HG03103 (cell line): ENCODE results near the gene FAM200C.

Experiments used
- ATAC-seq: cut with Tn5 transposase; IDR thresholded peaks from one replicate; pipeline ENCODE4 v1.9.1; 2021; ENCODE audit warnings: low read depth; ENCODE audit not compliant: unreplicated experiment

FAM200C gene

GRCh38 chr5:160369990-160370712, 29.7 kb downstream of the FAM200C start, which contains the start of gene C1QTNF2:
Gene C1QTNF2, minus strand, starts transcription at chr5:160370626. Its CDS starts 15,615 bp downstream, at chr5:160355011.
- ATAC-seq: no peak

DNA sequence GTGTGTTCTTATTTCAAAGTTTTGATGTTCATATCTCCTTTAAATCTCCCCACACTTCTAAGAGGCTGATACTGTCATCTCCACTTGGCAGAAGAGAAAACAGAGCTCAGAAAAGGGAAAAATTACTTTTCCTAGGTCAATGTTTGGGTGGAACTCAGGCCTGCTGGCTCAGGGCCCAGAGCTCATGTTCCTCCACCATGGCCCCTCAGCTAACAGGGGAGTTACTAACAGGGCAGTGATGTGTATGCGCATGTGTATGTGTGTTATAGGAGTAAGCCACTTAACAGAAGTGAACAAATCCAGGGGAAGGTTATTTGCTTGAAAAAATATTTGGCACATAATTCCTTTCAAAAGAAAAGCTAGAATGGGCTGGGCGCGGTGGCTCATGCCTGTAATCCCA, 32.0 kb downstream of the FAM200C start:
- no peak for ATAC-seq

- no peak for ATAC-seq
Measured at GRCh38 chr5:160367261-160367660, 32.6 kb downstream of the FAM200C start.

DNA sequence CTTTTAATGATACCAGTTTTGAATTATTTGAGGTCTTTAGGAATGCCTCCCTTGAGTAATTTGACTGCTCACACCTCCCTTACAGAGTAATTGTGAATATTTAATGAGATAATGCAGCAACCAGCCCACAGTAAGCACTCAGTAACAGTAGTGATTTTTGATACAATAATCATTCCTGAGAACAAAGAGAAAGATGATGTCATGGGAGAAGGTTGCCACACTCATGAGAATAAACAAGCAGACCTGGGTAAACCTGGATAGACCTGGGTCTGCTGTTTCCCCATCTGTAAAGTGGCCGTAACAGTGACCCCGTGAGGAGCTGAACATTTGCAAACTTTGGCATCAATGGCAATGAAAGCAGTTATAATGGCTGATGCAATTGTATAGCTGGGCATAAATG, 33.6 kb downstream of the FAM200C start:
- no peak for ATAC-seq

DNA sequence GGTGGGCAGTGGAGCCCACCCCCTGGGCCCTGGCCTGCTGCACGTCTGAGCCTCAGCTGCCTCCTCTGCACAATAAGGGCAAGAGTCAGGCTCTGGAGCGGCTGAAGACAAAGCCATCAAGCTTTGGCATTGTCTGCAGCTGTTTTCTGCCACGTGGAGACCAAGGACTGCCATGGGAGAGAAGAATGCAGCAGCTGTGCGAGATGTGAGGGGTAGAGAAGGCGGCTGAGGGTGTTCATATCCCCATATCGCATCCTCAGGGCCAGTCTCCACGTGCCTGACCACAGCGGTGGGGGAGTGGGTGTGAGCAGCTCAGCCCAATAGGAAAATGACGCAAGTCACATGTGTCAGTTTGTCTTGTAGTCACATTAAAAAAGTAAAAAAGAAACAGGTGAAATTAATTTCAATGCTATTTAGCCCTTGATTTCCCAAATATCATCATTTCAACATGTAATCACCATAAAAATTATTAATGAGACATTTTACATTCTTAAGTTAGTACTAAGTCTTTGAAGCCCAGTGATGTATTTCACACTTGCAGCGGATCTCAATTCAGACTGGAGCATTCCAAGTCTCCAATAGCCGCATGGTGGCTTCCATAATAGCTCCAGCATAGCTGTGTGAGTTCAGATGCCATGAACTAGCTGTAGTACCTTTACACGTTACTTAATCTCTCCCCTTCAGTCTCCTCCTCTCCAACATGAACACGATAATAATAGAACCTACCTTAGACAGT, 36.0 kb downstream of the FAM200C start:
- no peak for ATAC-seq

DNA sequence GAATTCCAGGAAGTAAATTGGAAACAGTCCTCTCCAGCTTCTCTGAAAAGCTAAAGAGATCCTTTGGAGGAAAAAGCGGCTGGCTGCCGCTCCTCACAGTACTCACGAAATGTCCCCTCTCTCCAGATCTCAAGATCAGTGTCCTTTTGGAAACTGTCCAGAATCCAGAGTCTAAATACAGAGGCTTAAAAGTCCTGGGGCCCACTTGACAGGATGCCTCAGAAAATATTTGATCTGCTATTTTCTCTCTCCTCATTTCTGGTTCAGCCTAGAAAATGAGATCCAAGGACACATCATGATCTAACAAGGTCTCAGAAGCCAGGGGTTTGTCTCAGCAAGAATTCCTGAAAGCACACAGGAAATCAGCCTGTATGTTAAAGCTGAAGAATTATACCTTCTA, 36.6 kb downstream of the FAM200C start:
- no peak for ATAC-seq

DNA sequence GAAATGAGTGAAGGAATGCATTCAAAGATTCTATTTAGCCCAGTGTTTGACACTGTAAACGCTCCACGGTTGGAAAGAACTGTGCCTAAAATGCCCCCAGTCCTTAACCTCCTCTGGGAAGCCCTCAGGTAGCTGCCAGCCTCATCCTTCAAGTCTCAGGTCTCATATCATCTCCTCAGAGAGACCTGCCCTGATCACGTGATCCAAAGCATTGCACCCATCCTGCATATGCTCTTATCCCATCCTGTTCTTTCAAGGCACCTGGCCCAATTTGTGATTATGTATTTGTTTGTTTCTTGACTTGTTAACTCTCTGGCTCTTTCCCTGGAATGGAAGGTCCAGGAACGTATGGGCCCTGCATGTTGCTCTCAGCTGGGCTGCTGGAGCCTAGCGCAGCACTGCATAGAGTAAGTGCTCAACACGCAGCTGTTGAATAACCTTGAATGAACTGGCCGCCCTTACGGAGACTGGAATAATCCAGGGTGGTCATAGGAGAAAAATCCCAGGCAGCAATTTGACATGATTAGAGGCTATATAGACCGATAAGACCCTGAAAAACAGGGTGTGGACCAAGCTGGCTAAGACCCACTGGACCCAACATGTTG, 38.1 kb downstream of the FAM200C start:
- ATAC-seq: no peak

GRCh38 chr5:160360310-160360709, 39.5 kb downstream of the FAM200C start:
- ATAC-seq: no peak

DNA sequence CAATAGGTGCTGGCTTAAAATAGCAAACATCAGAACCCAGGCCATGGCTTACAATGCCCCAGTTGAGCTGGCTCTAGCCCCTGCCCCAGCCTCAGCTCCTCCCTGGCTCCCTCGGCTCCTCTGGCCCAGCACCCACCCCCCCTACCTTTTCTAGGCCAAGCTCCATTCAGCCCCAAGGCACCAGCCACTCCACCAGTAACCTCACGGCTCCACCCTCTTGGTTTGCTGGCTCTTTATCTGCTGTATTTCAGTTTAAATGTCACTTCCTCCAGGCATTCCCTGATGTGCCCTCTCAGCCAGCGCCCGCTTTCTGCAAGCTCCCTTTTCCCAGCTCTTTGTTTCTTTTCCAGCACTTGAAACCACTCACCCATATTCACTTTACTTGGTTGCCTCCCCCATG, 40.0 kb downstream of the FAM200C start:
- ATAC-seq: no peak

GRCh38 chr5:160359242-160359641, 40.6 kb downstream of the FAM200C start:
- ATAC-seq: no peak

GRCh38 chr5:160357861-160358411, 41.9 kb downstream of the FAM200C start:
- no peak for ATAC-seq

DNA sequence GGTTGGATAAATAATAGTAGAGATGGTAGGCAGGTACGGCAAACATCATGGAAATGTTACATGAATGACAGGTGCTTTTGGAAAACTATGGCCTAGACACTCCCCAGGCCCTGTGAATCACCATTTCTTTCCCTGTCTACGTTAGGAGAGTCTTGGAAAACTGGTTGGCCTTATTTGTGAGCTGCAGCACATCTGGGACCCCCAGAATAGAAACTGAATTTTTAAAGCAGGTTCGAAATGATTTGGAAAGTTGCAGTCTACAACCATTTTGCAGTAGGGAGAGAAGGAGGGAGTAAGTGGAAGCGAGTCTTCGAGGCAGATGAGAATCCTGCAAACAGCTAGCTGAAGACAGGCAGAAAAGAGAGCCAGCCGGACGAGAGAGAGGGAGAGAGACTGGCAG, 42.5 kb downstream of the FAM200C start:
- ATAC-seq: no peak

- ATAC-seq: no peak
Measured at GRCh38 chr5:160356550-160357347, 43.1 kb downstream of the FAM200C start.

DNA sequence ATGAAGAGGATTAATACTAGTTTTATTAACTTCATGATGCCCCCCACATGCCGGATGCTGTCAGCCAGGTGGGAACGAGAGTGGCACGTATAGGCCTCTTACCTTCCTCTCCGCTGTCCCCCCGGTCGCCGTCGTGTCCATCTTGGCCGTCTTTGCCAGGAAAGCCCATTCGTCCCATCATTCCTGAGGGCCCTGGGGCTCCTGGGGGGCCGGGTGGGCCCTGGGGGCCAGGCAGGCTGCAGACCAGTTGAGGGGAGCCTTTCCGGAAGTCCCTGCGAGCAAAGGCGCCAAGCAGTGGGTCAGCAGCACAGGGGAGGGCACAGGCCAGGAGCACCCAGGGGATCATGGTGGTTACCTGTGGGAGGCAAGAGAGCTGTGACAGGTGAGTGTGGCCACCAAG, 45.2 kb downstream of the FAM200C start:
- ATAC-seq: no peak

DNA sequence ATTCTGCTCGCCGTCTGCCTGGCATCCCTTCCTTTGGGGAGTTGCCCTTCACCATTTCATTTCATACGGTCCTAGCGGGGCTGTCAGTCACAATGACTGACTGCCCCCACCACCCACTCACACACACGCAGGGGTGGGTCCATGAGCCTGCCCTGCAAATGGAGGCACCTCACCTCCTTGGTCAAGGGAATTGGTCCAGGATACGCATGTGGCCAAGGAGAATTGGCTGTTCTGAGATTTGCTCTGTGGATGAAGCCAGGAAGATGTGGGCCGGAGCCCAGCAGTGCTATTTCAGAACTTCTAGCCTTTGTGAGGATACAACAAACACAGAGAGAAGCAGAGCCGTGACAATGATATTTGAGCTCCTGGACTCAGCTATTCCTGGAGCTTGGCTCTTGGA, 46.5 kb downstream of the FAM200C start:
- no peak for ATAC-seq

GRCh38 chr5:160352308-160352707, 47.5 kb downstream of the FAM200C start:
- ATAC-seq: no peak

GRCh38 chr5:160349935-160350303, 49.9 kb downstream of the FAM200C start:
- ATAC-seq: no peak

- no peak for ATAC-seq
Measured at GRCh38 chr5:160349249-160349934, 50.5 kb downstream of the FAM200C start.

DNA sequence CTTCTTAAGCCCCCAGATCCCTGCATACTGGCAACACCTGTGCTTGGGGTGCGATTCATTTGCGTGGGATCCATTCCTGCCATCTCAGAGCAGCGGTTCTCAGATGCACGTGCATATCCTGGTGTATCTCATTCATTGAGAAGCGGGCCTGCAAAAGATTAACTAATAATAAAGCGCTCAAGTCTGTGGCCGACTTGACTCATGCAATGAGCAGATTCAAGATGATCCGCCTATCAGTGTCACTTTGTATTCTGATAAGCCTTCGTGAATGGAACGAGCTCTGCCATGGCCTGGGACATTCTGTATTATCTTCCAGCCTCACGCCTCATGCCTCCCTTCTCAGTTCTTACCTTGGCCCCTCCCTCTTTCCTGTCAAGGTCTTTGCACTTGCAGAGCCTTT, 51.8 kb downstream of the FAM200C start:
- ATAC-seq: no peak

DNA sequence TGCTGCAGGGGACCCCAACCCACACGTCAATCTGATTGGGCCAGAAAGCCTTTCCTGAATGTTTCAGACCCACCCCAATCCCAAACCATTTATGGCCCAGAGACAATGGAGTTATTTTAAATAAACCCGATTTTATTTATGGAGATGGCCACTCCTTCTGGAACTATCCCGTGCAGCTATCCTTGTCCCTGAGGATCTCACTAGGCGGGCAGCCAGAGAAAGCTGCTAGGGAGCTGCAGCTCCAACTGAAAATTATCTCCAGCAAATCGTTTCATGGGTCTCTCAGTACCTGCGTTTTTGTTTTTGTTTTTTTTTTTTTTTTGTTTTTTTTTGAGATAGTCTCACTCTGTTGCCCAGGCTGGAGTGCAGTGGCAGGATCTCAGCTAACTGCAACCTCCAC, 52.4 kb downstream of the FAM200C start:
- ATAC-seq: no peak
